AG04450 (cell line): ENCODE measurements around the gene CLCN2. TPM values are rescaled to one million over a fixed set of nuclear protein-coding genes. Genes with fewer than 3 reads are reported as not detected.

Experiments used
- CTCF ChIA-PET: fragments of 300-600, 350-600 bp; formaldehyde crosslinking; extraction: SDS; loops from one replicate; lab custom pipeline; 2022; ENCODE audit warnings: antibody characterized with exemption, inconsistent platforms; lab: Charles Lee
- POLR2A ChIA-PET: fragments of 350-600 bp; formaldehyde crosslinking; extraction: SDS; loops from one replicate; lab custom pipeline; 2021; ENCODE audit warnings: antibody characterized with exemption, inconsistent platforms; lab: Yijun Ruan, JAX
- DNase-seq: peaks from one replicate; pipeline ENCODE4 v3.0.0-alpha.2; 2011; ENCODE audit warnings: low read depth, low spot score
- H3K27ac ChIP-seq: one replicate; pipeline ENCODE4 v1.5.1; 2012; ENCODE audit warnings: low read depth, low read length, control low read depth
- H3K27me3 ChIP-seq: one replicate; pipeline ENCODE4 v1.6.0; 2012; ENCODE audit warnings: low read length; ENCODE audit not compliant: control insufficient read depth, insufficient read depth
- H3K4me3 ChIP-seq: 2 replicates; pipeline ENCODE4 v1.5.1; 2011; ENCODE audit warnings: mild to moderate bottlenecking, low read depth, low read length, control low read depth
- H3K9me3 ChIP-seq: 2 replicates; pipeline ENCODE4 v1.5.1; 2012; ENCODE audit warnings: low read length; ENCODE audit not compliant: control insufficient read depth, insufficient read depth
- CTCF ChIP-seq: IDR thresholded peaks from 2 replicates; pipeline ENCODE4 v1.5.1; 2011; ENCODE audit warnings: low read depth, low read length, control low read depth, inconsistent platforms
- polyA plus RNA-seq: library from polyadenylated mRNA; depleted of rRNA; stranded (reverse); fragments of >200 nt; gene quantifications from 2 replicates; pipeline ENCODE4 v1.2.3, GENCODE V29; 2011; rRNA removed
- small RNA-seq: library from RNA; depleted of rRNA; stranded (forward); fragments of <200 nt; gene quantifications from one replicate; pipeline ENCODE3, GENCODE V24; 2012; ENCODE audit warnings: low read depth; ENCODE audit not compliant: insufficient read length

Gene CLCN2
- polyA plus RNA-seq, 1 experiment = 1.7 TPM

DNA sequence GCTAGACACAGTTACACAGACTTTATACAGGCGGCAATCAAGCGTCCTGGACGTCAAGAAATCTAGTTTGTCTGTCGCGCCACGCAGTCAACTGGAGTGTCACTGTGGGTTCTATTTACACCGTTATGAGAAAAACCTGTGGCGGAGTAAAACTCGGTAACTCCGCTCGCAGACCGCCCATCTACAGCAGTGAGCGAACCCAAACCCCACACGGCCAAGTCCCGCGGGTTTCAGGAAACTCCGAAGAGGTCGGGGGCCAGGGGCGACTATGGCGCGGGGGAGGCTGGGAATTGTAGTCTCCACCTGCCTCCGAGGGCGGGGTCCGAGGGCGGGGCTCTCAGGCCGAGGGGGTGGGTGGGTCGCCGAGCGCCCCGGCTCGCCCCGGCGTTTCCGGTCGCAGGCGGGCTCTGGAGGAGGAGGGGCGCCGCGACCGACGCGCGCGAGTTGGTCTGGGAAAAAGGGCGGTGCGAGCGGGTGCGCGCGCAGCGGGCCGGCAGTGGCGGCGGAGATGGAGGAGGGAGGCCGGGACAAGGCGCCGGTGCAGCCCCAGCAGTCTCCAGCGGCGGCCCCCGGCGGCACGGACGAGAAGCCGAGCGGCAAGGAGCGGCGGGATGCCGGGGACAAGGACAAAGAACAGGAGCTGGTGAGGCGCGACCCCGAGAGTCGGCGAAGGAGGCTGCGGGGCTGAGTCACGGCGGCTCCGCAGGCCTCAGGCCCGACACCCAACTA, 62.5 kb downstream of the CLCN2 start, which contains the start of gene PSMD2:
PSMD2 (plus strand) TSS at position 483 of the 729 bp plus-strand sequence; CDS start at position 509, 26 bp downstream.
- ChIA-PET CTCF (interaction anchor here (0.8 to 1.6 kb wide), 2 partner anchors 9 to 403 kb away, joined by 3 to 4 read pairs; no protein-coding TSS in a partner anchor), POLR2A (interaction anchor here (1.8 kb wide), 1 partner anchor 17 kb away, joined by 7 read pairs; no protein-coding TSS in a partner anchor)
- TF ChIP-seq CTCF = no peak
- DNase-seq = peak; percentile 89
- H3K4me3 ChIP-seq = peak within 1 kb of the TSS; percentile 98
- H3K27me3 ChIP-seq = peaks cover 6% of the 10 kb centered on the region
- no peaks in the 10 kb centered on the region; the same call in 1 of the 2 replicates for H3K9me3 ChIP-seq
- H3K27ac ChIP-seq = peak within 1 kb of the TSS; percentile 86

DNA sequence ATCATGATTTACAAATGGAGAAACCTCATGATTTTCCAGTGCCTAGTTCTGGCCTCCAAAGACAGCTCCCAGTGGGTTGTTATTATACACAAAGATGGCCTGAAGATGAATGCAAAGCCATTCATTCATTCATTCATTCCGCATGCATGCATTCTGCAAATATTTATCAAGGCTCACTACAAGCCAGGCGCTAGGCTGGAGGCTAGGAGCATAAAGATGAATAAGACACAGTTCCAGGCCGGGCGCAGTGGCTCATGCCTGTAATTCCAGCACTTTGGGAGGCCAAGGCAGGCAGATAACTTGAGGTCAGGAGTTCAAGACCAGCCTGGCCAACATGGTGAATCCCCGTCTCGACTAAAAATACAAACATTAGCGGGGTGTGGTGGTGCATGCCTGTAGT, 64.8 kb downstream of the CLCN2 start:
- Histone ChIP-seq H3K27me3 (peaks cover 14% of the 10 kb centered on the region), H3K27ac (no peak overlapping the region), H3K4me3 (no peak overlapping the region), H3K9me3 (no peaks in the 10 kb centered on the region; the same call in 1 of the 2 replicates)
- ChIA-PET POLR2A (no interaction called here), CTCF (interaction anchor here (1.0 kb wide), 1 partner anchor 47 kb away, joined by 3 read pairs; no protein-coding TSS in a partner anchor)
- TF ChIP-seq CTCF = no peak
- DNase-seq = no peak

Small RNA genes lying within 50 kb of the gene (small RNA-seq; reads per million reads assigned to genes)
- gene SNORD66 = 3,623 reads per million, percentile 98 among the genes with 10 or more reads in this experiment

Other genes with a start within 250 kb of the CLCN2 start
- gene EIF2B5, start 226.2 kb downstream of the CLCN2 start, polyA plus RNA-seq = 28.8 and 29.8 TPM in 2 replicates
- gene DVL3, start 206.2 kb downstream of the CLCN2 start, polyA plus RNA-seq = 29.7 and 37.8 TPM in 2 replicates
- gene AP2M1, start 186.8 kb downstream of the CLCN2 start, polyA plus RNA-seq = 963 and 1,068 TPM in 2 replicates
- 43.1 and 50.0 TPM in 2 replicates for gene ABCF3, start 175.4 kb downstream of the CLCN2 start, polyA plus RNA-seq
- gene VWA5B2, start 132.0 kb downstream of the CLCN2 start, polyA plus RNA-seq = not detected in 2 replicates
- 35.6 and 44.5 TPM in 2 replicates for gene ALG3, start 112.6 kb downstream of the CLCN2 start, polyA plus RNA-seq
- gene EEF1AKMT4, start 111.9 kb downstream of the CLCN2 start, polyA plus RNA-seq = 3.2 and 4.0 TPM in 2 replicates
- 0.07 and 0.27 TPM in 2 replicates for gene CAMK2N2, start 100.1 kb downstream of the CLCN2 start, polyA plus RNA-seq
- not detected in 2 replicates for gene ECE2, start 85.6 kb downstream of the CLCN2 start, polyA plus RNA-seq
- gene PSMD2, start 62.4 kb downstream of the CLCN2 start, polyA plus RNA-seq = 318 and 363 TPM in 2 replicates
- 191 and 224 TPM in 2 replicates for gene EIF4G1, start 47.0 kb downstream of the CLCN2 start, polyA plus RNA-seq
- 8.5 and 9.3 TPM in 2 replicates for gene FAM131A, start 24.0 kb downstream of the CLCN2 start, polyA plus RNA-seq
- 81.2 and 94.4 TPM in 2 replicates for gene POLR2H, start 105 bp upstream of the CLCN2 start, polyA plus RNA-seq
- 0.06 TPM in 1 of 2 replicates, not detected in the other for gene THPO, start 16.6 kb upstream of the CLCN2 start, polyA plus RNA-seq
- 0.11 and 0.12 TPM in 2 replicates for gene CHRD, start 18.4 kb upstream of the CLCN2 start, polyA plus RNA-seq
- 1.9 TPM in 2 replicates for gene EPHB3, start 200.2 kb upstream of the CLCN2 start, polyA plus RNA-seq